ENCODE measurements around the gene AADACL4.
"Not testable (repeated sequence)": the region's sequence is repeated elsewhere in the genome, so short reads cannot be mapped to it uniquely, and the experiment has no call there.

The AADACL4 gene

DNA sequence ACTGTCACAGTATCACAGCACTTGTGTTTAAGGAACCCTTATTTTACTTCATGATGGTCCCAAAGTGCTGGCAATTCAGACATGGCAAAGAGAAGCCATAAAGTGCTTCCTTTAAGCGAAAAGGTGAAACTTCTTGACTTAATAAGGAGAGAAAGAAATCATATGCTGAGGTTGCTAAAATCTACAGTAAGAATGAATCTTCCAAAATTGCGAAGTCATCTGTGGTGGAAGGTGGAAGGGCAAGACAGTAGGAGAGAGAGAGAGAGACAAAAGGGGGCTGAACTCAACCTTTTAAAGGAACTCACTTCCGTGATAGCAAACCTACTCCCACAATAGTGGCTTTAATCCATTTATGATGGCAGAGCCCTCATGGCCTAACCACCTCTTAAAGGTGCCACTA is 52.8 kb downstream of the AADACL4 start:
- Histone ChIP-seq H3K9me3 (ENCODE audit: insufficient read depth, low read depth, low read length) (0 out of 2 replicates have a peak, but pooled peaks cover 4% of the 10 kb centered on the region), H3K36me3 (ENCODE audit: insufficient read depth, low read length) (no peaks in the 10 kb centered on the region), H3K9ac (ENCODE audit: low read depth, low read length) (no peak overlapping the region), H3K4me1 (ENCODE audit: insufficient read depth, low read length) (no peaks in the 10 kb centered on the region), H3K4me3 (ENCODE audit: low read length) (no peak overlapping the region), H3K27ac (ENCODE audit: low read depth, low read length) (no peak overlapping the region), H3K27me3 (ENCODE audit: insufficient read depth, low read length) (no peaks in the 10 kb centered on the region)
- WGBS: 90% methylated on average over 2 of the region's 3 CpGs

DNA sequence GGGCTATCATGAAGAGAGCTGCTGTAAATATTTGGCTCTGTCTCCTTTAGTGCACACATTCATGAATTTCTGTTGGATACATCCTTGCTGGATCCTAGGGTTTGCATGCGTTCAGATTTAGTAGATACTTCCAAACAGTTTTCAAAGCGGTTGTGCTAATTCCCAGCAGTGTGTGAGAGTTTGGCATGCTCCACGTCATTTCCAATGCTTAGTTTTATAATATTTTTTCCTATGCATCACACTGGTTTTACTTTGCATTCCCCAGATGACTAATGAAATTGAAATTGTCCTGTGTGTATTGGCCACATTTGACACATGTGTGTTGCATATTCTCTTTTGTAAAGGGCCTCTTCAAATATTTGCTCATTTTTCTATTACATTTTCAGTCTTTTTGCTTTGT is 53.5 kb downstream of the AADACL4 start:
- 0 out of 2 replicates have a peak, but pooled peaks cover 4% of the 10 kb centered on the region for H3K9me3 ChIP-seq (ENCODE audit: insufficient read depth, low read depth, low read length)
- no peak overlapping the region for H3K9ac ChIP-seq (ENCODE audit: low read depth, low read length)
- no peak overlapping the region for H3K4me3 ChIP-seq (ENCODE audit: low read length)
- 96% methylated on average over 3 of the region's 3 CpGs for WGBS
- no peaks in the 10 kb centered on the region for H3K27me3 ChIP-seq (ENCODE audit: insufficient read depth, low read length)
- H3K4me1 ChIP-seq (ENCODE audit: insufficient read depth, low read length): no peaks in the 10 kb centered on the region
- no peaks in the 10 kb centered on the region for H3K36me3 ChIP-seq (ENCODE audit: insufficient read depth, low read length)
- H3K27ac ChIP-seq (ENCODE audit: low read depth, low read length): no peak overlapping the region

DNA sequence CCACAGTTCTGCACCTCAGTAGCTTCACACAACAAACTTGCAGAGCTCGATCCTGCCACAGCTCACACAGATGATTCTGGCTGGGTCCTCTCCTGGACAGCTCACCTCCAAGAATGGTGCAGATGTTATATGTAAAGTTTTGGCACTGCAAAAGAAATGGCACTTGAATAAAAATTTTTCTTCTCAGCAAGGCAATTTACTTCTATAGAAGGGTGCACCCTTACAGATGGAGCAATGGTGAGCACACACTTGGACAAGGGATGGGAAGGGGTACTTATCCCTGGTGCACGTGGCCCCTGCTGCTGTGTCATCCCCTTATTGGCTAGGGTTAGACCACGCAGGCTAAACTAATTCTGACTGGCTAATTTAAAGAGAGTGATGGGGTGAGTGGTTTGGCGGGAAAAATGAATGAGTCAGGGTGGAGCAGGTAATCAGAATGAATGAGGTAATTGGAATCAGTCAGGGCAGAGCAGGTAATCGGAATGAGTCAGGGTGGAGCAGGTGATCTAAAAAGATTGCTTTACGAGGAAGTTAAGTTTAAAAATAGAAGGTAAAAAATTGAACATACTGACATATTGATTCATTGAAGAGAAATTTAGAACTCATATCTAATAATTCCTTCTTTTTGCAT is 60.1 kb downstream of the AADACL4 start:
- WGBS: 94% methylated on average over 6 of the region's 6 CpGs
- H3K36me3 ChIP-seq (ENCODE audit: insufficient read depth, low read length): no peaks in the 10 kb centered on the region

GRCh38 chr1:12706061-12706460 is 62.2 kb downstream of the AADACL4 start:
- Histone ChIP-seq H3K4me3 (ENCODE audit: low read length) (no peak overlapping the region), H3K36me3 (ENCODE audit: insufficient read depth, low read length) (no peaks in the 10 kb centered on the region), H3K4me1 (ENCODE audit: insufficient read depth, low read length) (no peaks in the 10 kb centered on the region), H3K9ac (ENCODE audit: low read depth, low read length) (no peak overlapping the region), H3K9me3 (ENCODE audit: insufficient read depth, low read depth, low read length) (peaks cover 14% of the 10 kb centered on the region; the same call in 1 of the 2 replicates), H3K27me3 (ENCODE audit: insufficient read depth, low read length) (no peaks in the 10 kb centered on the region), H3K27ac (ENCODE audit: low read depth, low read length) (no peak overlapping the region)
- WGBS: 89% methylated on average over 3 of the region's 3 CpGs

More for the DNA sequence above, 60.1 kb downstream of the AADACL4 start:
- no peaks in the 10 kb centered on the region for H3K27me3 ChIP-seq (ENCODE audit: insufficient read depth, low read length)
- H3K27ac ChIP-seq (ENCODE audit: low read depth, low read length): no peak overlapping the region
- no peaks in the 10 kb centered on the region for H3K4me1 ChIP-seq (ENCODE audit: insufficient read depth, low read length)
- peaks cover 18% of the 10 kb centered on the region; the same call in 1 of the 2 replicates for H3K9me3 ChIP-seq (ENCODE audit: insufficient read depth, low read depth, low read length)
- no peak overlapping the region for H3K9ac ChIP-seq (ENCODE audit: low read depth, low read length)
- H3K4me3 ChIP-seq (ENCODE audit: low read length): no peak overlapping the region

GRCh38 chr1:12708396-12709090 is 64.7 kb downstream of the AADACL4 start:
- Histone ChIP-seq H3K9ac (ENCODE audit: low read depth, low read length) (no peak overlapping the region), H3K4me1 (ENCODE audit: insufficient read depth, low read length) (peaks cover 19% of the 10 kb centered on the region), H3K27me3 (ENCODE audit: insufficient read depth, low read length) (no peaks in the 10 kb centered on the region), H3K4me3 (ENCODE audit: low read length) (no peak overlapping the region), H3K36me3 (ENCODE audit: insufficient read depth, low read length) (no peaks in the 10 kb centered on the region), H3K9me3 (ENCODE audit: insufficient read depth, low read depth, low read length) (peaks cover 9% of the 10 kb centered on the region; the same call in 1 of the 2 replicates), H3K27ac (ENCODE audit: low read depth, low read length) (no peak overlapping the region)
- WGBS: 93% methylated on average over 3 of the region's 4 CpGs

DNA sequence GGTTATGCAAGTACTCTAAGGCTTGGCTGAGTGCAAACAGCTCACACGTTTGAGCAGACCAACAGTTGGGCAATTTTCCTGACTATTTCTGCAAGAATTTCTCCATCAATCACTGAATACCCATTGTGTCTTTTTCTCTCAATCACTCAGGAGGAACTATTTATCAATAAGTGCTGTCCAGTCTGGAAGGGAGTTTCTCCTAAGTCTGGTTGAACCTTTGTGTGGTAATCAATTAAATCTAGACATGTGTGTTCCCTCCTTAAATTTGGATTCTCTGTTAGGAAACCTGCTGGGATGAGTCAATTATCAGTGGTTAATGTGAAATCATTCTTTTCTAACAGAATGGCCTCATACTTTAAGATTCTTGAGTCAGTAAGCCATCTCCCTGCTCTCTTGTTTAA is 65.2 kb downstream of the AADACL4 start:
- WGBS: 83% methylated on average over 1 of the region's 1 CpG
- H3K27me3 ChIP-seq (ENCODE audit: insufficient read depth, low read length): no peaks in the 10 kb centered on the region
- peaks cover 4% of the 10 kb centered on the region; the same call in 1 of the 2 replicates for H3K9me3 ChIP-seq (ENCODE audit: insufficient read depth, low read depth, low read length)
- H3K9ac ChIP-seq (ENCODE audit: low read depth, low read length): no peak overlapping the region
- no peaks in the 10 kb centered on the region for H3K36me3 ChIP-seq (ENCODE audit: insufficient read depth, low read length)
- H3K27ac ChIP-seq (ENCODE audit: low read depth, low read length): no peak overlapping the region
- H3K4me3 ChIP-seq (ENCODE audit: low read length): no peak overlapping the region
- H3K4me1 ChIP-seq (ENCODE audit: insufficient read depth, low read length): peaks cover 22% of the 10 kb centered on the region

GRCh38 chr1:12709696-12710095 is 65.8 kb downstream of the AADACL4 start:
- H3K36me3 ChIP-seq (ENCODE audit: insufficient read depth, low read length): no peaks in the 10 kb centered on the region
- 93% methylated on average over 3 of the region's 3 CpGs for WGBS
- H3K4me3 ChIP-seq (ENCODE audit: low read length): no peak overlapping the region
- H3K27me3 ChIP-seq (ENCODE audit: insufficient read depth, low read length): no peaks in the 10 kb centered on the region
- H3K4me1 ChIP-seq (ENCODE audit: insufficient read depth, low read length): peaks cover 27% of the 10 kb centered on the region
- no peak overlapping the region for H3K27ac ChIP-seq (ENCODE audit: low read depth, low read length)
- H3K9ac ChIP-seq (ENCODE audit: low read depth, low read length): no peak overlapping the region
- peaks cover under 1% of the 10 kb centered on the region; the same call in 1 of the 2 replicates for H3K9me3 ChIP-seq (ENCODE audit: insufficient read depth, low read depth, low read length)

DNA sequence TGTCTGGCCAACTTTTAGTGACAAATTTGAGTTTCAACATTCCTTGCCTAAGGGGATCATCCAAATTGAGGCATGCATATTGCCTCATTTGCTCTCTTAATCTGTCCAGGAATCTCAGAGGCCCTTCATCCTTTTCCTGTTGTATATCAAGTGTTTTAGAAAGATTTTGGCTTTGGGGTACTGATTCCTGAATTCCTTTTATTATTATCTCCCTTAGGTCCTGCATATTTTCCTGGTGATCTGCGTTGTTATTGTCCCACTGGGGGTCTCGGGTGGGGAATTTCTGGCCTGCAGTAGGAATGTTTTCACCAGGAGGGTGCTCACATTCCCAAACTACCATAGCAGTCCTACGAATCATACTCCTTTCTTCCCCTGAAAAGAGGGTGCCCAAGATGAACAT is 67.7 kb downstream of the AADACL4 start:
- Histone ChIP-seq H3K4me3 (ENCODE audit: low read length) (no peak overlapping the region), H3K27me3 (ENCODE audit: insufficient read depth, low read length) (no peaks in the 10 kb centered on the region), H3K27ac (ENCODE audit: low read depth, low read length) (no peak overlapping the region), H3K9ac (ENCODE audit: low read depth, low read length) (no peak overlapping the region), H3K36me3 (ENCODE audit: insufficient read depth, low read length) (no peaks in the 10 kb centered on the region), H3K9me3 (ENCODE audit: insufficient read depth, low read depth, low read length) (no peaks in the 10 kb centered on the region), H3K4me1 (ENCODE audit: insufficient read depth, low read length) (peaks cover 44% of the 10 kb centered on the region)
- 83% methylated on average over 3 of the region's 3 CpGs for WGBS

- Histone ChIP-seq H3K9me3 (ENCODE audit: insufficient read depth, low read depth, low read length) (no peaks in the 10 kb centered on the region), H3K27me3 (ENCODE audit: insufficient read depth, low read length) (no peaks in the 10 kb centered on the region), H3K4me3 (ENCODE audit: low read length) (no peak overlapping the region), H3K36me3 (ENCODE audit: insufficient read depth, low read length) (no peaks in the 10 kb centered on the region), H3K9ac (ENCODE audit: low read depth, low read length) (no peak overlapping the region), H3K27ac (ENCODE audit: low read depth, low read length) (no peak overlapping the region), H3K4me1 (ENCODE audit: insufficient read depth, low read length) (peaks cover 50% of the 10 kb centered on the region)
- 65% methylated on average over 1 of the region's 1 CpG for WGBS
Observed at GRCh38 chr1:12712076-12712475, 68.2 kb downstream of the AADACL4 start.

- Histone ChIP-seq H3K4me3 (ENCODE audit: low read length) (no peak overlapping the region), H3K36me3 (ENCODE audit: insufficient read depth, low read length) (no peaks in the 10 kb centered on the region), H3K9ac (ENCODE audit: low read depth, low read length) (peak overlapping the region; percentile 48), H3K9me3 (ENCODE audit: insufficient read depth, low read depth, low read length) (no peaks in the 10 kb centered on the region), H3K4me1 (ENCODE audit: insufficient read depth, low read length) (peaks cover 58% of the 10 kb centered on the region), H3K27ac (ENCODE audit: low read depth, low read length) (peak overlapping the region; percentile 48; the same call in 1 of the 2 replicates), H3K27me3 (ENCODE audit: insufficient read depth, low read length) (no peaks in the 10 kb centered on the region)
- 85% methylated on average over 8 of the region's 8 CpGs for whole genome bisulfite sequencing
Observed at GRCh38 chr1:12712929-12713328, 69.0 kb downstream of the AADACL4 start.

DNA sequence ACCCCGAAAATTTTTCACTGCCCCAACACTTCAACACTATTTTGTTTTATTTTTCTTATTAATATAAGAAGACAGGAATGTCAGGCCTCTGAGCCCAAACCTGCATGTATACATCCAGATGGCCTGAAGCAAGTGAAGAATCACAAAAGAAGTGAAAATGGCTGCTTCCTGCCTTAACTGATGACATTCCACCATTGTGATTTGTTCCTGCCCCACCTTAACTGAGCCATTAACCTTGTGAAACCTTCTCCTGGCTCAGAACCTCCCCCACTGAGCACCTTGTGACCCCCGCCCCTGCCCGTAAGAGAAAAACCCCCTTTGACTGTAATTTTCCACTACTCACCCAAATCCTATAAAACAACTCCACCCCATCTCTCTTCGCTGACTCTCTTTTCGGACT is 69.8 kb downstream of the AADACL4 start:
- not testable (repeated sequence) for H3K9ac ChIP-seq (ENCODE audit: low read depth, low read length)

More for the DNA sequence above, 69.8 kb downstream of the AADACL4 start:
- H3K9me3 ChIP-seq (ENCODE audit: insufficient read depth, low read depth, low read length); H3K4me3 ChIP-seq (ENCODE audit: low read length); H3K27me3 ChIP-seq (ENCODE audit: insufficient read depth, low read length); H3K27ac ChIP-seq (ENCODE audit: low read depth, low read length); H3K36me3 ChIP-seq (ENCODE audit: insufficient read depth, low read length): not testable (repeated sequence)
- WGBS: 60% methylated on average over 5 of the region's 5 CpGs
- peaks cover 59% of the 10 kb centered on the region for H3K4me1 ChIP-seq (ENCODE audit: insufficient read depth, low read length)

All from HUES64 (cell line).